ENCODE data around the gene CD276.

- TF ChIP-seq, protein P1, sequence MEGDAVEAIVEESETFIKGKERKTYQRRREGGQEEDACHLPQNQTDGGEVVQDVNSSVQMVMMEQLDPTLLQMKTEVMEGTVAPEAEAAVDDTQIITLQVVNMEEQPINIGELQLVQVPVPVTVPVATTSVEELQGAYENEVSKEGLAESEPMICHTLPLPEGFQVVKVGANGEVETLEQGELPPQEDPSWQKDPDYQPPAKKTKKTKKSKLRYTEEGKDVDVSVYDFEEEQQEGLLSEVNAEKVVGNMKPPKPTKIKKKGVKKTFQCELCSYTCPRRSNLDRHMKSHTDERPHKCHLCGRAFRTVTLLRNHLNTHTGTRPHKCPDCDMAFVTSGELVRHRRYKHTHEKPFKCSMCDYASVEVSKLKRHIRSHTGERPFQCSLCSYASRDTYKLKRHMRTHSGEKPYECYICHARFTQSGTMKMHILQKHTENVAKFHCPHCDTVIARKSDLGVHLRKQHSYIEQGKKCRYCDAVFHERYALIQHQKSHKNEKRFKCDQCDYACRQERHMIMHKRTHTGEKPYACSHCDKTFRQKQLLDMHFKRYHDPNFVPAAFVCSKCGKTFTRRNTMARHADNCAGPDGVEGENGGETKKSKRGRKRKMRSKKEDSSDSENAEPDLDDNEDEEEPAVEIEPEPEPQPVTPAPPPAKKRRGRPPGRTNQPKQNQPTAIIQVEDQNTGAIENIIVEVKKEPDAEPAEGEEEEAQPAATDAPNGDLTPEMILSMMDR (conservative IDR thresholded peaks at IDR 0.05), result no peak
- no peak for TF ChIP-seq ZFX (IDR thresholded peaks at IDR 0.05)
These were observed 31.2 kb downstream of the CD276 start for GRCh38 chr15:73715417-73715816.

Measured in C4-2B (cell line).